HG02678 (cell line): ENCODE measurements around the gene POF1B.
A peak's percentile ranks its signal among the peaks of the same experiment; 100 is the strongest.
"Not testable (repeated sequence)": the region's sequence is repeated elsewhere in the genome, so short reads cannot be mapped to it uniquely, and the experiment has no call there.

Source experiments
- ATAC-seq: cut with Tn5 transposase; IDR thresholded peaks from one replicate; pipeline ENCODE4 v1.9.1; 2021; ENCODE audit warnings: mild to moderate bottlenecking, moderate library complexity; ENCODE audit not compliant: unreplicated experiment

POF1B gene

DNA sequence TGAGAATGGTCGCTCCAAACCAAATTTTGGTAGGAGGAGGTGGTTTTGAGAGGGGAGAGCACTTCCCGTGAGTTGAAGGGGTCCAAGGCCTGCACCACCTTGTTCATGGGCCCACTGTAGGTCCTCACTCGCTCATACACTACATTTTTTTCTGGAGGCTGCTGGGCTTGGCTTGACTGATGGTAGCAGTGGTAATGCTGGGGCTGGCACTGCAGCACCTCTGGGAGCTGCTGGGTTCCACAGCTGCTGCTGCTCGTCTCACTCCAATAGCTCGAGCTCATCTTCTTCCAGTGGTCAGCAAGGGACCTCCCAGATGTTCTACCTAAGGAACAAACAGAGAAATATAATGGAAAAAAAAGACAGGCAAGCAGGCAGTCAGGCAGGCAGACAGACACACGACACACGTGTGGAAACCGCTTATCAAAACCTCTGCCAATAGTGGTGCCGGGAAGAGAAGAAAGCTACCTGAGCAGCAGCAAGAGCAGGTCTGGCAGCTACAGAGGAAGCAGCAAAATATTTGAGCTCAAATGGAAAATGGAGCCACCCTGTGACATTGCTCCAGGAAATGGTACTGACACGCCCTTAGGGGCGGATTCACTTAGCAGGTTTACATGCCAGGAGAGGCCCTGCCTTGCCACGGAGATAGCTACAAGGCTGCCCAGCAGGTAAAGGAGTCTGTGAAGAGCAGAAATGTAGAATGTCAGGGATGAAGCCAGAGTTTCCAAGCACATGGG, at the start of gene POF1B:
POF1B (minus strand) TSS at position 492 of the 734 bp plus-strand sequence; CDS start at position 281, 211 bp downstream.
- ATAC-seq = no peak

- no peak for ATAC-seq
These were observed 49.6 kb upstream of the POF1B start for GRCh38 chrX:85429066-85429465.

- no peak for ATAC-seq
These were observed 39.8 kb upstream of the POF1B start for GRCh38 chrX:85419293-85419692.

DNA sequence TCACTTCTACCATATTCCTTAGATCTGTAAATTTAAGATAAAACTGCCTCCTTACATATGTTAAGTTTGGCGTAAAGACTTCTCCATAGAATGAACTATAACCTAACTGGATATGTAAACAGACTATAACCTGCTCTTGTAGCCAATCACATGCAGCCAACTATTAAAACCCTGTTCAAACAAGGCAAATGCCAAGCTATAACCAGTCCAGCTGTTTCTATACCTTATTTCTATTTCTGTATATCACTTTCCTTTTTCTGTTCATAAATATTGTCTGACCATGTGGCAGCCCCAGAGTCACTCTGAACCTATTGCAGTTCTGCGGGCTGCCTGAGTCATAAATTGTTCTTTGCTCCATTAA, 12.4 kb upstream of the POF1B start:
- ATAC-seq = no peak

DNA sequence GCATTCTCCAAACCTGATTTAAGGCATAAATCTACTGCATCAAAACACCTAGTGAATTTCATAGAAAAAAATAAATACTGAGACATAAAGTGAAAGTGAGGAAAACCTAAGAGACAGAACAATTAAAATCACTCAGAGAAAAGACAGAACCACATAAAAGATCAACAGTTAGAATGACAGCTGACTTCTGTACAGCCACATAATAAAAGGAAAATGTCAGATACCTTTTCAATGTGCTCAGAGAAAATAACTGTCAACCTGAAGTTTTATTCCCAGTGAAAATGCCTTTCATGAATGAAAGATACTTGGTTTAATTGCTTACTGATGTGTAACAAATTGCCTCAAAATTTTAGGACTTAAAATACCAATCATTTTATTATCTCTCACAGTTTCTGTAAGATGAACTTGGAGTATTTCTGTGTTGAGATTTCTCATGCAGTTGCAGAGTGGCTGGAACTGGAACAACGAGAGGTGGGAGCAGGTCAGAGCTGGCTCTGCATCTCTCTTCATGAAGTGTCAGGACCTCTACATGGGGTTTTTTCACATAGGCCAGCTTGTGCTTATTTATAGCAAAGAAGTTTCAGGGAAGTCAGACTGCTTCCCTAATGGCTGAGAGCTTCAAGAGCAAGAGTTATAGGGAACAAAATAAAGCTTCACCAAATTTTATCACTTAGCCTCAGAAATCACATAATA, 11.9 kb upstream of the POF1B start:
- no peak for ATAC-seq

- ATAC-seq = no peak
These were observed 2.1 kb upstream of the POF1B start for GRCh38 chrX:85381602-85382001.

- no peak for ATAC-seq
These were observed 1.0 kb downstream of the POF1B start for GRCh38 chrX:85378461-85378860.

GRCh38 chrX:85375333-85375738, 4.1 kb downstream of the POF1B start:
- no peak for ATAC-seq

GRCh38 chrX:85365370-85365995, 14.0 kb downstream of the POF1B start:
- ATAC-seq = no peak

DNA sequence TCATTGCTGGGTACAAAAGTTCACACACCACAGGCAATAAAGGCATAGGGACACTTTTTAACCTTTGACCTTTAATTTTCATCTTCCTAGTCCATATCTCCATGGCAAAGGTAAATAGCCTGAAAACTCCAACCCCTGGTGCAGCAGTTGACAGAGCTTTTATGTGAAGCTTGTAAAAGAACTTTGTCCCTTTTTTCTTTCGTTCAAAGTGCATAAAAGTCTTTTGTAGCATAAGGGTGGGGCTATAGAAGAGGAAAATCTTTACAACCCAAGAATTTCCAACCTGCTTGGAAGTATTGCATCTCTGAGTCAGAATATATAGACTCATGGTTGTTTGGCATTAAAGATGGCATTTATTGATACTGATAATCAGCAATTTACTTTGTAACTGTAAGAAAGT, 20.4 kb downstream of the POF1B start:
- ATAC-seq = no peak

GRCh38 chrX:85345523-85345922, 33.9 kb downstream of the POF1B start:
- ATAC-seq = no peak

DNA sequence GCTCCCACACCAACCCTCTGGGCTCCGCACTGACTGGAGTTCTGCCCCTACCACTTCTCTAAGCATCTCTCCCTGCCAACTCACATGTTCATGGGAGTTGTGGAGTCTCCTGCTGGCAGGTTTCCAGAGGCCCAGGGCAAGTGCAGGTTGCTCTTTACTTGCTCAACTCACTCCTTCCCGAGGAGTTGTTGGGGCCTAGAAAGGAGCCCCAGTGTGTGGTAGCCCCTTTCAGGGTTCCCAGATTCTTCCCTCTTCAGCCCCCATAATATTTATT, 52.5 kb downstream of the POF1B start:
- no peak for ATAC-seq

- ATAC-seq = no peak
These were observed 53.0 kb downstream of the POF1B start for GRCh38 chrX:85326234-85327059.

- ATAC-seq = not testable (repeated sequence)
These were observed 68.1 kb downstream of the POF1B start for GRCh38 chrX:85311348-85311747.

GRCh38 chrX:85309717-85310116, 69.7 kb downstream of the POF1B start:
- no peak for ATAC-seq

GRCh38 chrX:85303544-85303943, 75.9 kb downstream of the POF1B start:
- ATAC-seq = no peak

GRCh38 chrX:85288992-85289723, 90.3 kb downstream of the POF1B start:
- no peak for ATAC-seq

GRCh38 chrX:85285286-85285685, 94.2 kb downstream of the POF1B start:
- ATAC-seq = not testable (repeated sequence)

DNA sequence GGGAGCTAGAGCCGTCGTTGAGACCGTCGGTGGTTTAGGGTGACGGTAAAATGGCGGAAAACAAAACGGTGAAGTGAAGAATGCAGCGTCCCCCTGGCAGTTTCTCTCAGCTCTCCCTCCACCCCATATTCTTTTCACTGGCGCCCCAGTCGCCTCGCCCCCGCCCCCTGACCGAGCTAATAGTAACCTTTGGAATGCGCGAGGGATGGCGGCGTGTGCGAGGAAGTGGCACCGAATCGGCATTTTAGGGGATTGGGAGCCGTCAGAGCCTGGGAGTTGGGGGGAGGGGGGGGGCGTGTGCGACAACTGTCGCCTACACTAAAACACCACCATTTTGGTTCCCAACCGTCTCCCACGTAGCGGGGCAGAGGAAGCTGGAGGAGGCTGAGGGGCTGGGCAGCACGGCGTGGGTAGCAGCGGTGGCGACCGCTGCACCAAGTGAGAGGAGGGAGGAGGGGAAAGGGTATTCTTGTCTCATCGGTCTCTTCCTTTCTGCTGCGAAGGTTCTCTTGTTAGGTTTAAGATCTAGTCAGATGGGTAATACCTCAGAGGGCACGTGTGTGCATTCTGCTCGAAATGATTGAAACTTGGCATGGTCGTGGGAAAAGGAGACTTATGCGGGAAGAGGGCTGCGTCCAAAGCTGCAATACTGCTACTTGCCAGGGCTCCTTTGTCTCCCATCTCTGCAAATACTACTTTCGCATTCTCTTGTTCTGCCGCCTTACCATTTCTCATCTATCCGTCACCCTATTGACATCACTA, 134.8 kb downstream of the POF1B start:
- peak; percentile 56 for ATAC-seq
